SH-SY5Y (cell line): ENCODE results near the gene KIR2DL3.
"Not testable (repeated sequence)": the region's sequence is repeated elsewhere in the genome, so short reads cannot be mapped to it uniquely, and the experiment has no call there.

Source experiments
- GATA2 ChIP-seq: IDR thresholded peaks from 2 replicates; pipeline ENCODE4 v1.6.1; 2011; ENCODE audit warnings: mild to moderate bottlenecking, low read depth, low read length
- GATA3 ChIP-seq: IDR thresholded peaks from 2 replicates; pipeline ENCODE4 v1.6.1; 2011; ENCODE audit warnings: low read depth, mild to moderate bottlenecking, low read length, moderate library complexity

Gene KIR2DL3

DNA sequence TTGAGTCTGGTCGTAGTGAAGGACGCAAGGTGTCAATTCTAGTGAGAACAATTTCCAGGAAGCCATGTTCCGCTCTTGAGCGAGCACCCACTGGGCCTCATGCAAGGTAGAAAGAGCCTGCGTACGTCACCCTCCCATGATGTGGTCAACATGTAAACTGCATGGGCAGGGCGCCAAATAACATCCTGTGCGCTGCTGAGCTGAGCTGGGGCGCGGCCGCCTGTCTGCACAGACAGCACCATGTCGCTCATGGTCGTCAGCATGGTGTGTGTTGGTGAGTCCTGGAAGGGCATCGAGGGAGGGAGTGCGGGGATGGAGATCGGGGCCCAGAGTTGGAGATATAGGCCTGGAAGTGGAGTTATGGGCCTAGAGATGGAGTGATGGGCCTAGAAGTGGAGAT, at the start of gene KIR2DL3:
Gene KIR2DL3 (plus strand): TSS at position 208 of the 400 bp plus-strand sequence. CDS start 33 bp downstream, at position 241.
- TF ChIP-seq GATA2, GATA3: not testable (repeated sequence)

DNA sequence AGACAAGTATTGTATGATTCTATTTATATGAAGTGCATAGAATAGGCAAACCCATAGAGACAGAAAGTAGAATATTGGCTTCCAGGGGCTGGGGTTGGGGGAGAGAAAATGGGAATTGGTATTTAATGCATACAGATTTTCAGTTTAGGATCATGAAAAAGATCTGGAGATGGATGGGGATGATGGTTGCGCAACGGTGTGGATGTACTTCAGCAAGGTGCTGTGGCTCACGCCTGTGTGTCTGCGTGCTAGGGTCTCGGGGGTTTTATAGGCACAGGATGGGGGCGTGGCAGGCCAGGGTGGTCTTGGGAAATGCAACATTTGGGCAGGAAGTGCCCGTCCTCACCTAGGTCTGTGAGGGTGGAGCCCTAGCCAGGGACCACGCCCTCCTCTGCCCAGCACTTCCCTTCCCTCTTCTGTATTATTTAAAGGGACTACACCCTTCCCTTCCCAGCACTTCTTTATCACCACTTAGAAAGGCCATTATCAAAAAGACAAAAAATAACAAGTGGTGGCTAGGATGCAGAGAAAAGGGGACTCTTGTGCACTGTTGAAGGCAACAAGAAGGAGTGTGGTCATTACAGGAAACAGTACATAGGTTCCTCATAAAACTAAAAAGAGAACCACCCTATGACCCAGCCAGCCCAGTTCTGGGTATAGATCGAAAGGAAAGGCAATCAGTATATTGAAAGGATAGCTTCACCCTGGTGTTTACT, 46.6 kb upstream of the KIR2DL3 start:
- TF ChIP-seq GATA3 (no peak), GATA2 (no peak)

DNA sequence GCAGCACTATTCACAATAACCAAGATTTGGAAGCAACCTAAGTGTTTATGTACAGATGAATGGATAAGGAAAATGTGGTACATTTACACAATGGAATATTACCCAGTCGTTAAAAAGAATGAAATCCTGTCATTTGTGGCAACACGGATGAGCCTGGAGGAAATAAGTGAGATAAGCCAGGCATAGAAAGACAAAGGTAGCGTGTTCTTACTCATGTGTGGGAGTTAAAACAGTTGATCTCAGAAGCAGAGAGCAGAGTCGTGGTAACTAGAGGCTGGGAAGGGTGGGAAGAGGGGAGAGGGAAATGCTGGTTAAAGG, 46.1 kb upstream of the KIR2DL3 start:
- no peak for TF ChIP-seq GATA2
- no peak for TF ChIP-seq GATA3

DNA sequence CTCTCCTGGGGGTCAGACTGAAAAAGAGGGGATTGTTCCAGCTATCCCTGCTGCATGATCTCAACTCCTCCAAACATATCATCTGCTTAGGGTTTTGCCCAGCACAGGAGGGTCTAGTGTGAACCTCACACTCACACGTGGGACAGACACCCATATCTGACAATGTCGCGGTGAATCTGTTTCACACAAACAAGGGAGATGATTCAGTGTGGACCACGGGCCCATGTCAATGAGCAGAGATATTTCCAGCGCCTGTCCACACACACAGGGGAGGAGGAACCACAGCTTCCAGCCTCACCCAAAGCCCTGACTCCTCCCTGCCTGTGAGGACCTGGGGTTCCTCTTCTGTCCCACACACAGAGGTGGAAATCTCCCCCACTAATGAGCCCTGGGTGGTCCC, 43.7 kb upstream of the KIR2DL3 start:
- TF ChIP-seq GATA3 (no peak), GATA2 (no peak)

DNA sequence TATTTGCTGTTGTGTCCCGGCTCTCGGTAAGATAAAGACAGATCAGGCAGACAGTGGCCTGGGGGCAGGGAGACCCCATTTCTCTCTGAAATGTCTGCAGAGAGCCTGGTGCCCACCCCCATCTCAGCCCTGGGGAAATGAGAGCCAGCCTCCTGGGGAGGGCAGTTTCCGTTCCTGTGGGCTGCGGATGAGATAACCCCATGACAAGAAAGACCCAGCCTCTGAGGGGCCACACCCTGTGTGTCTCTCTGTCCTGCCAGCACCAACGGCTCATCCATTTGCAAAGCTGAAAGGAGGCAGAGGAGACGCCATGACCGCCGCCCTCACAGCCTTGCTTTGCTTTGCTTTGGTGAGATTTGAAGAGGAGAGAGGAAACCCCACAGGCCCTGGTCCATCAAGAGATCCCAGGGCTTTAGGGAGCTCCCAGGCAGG, 42.2 kb upstream of the KIR2DL3 start:
- TF ChIP-seq GATA2 (no peak), GATA3 (no peak)

DNA sequence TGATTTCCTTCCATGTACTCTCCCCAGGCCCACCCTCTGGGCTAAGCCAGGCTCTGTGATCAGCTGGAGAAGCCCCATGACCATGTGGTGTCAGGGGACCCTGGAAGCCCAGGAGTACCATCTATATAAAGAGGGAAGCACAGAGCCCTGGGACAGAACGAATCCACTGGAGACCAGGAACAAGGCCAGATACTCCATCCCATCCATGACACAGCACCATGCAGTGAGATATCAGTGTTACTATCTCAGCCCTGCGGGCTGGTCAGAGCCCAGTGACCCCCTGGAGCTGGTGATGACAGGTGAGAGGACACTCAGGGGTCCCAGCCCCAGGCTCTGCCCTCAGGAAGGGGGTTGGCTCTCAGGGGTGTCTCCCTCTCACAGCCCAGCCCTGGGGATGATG, 41.5 kb upstream of the KIR2DL3 start:
- TF ChIP-seq GATA3 (no peak), GATA2 (no peak)

DNA sequence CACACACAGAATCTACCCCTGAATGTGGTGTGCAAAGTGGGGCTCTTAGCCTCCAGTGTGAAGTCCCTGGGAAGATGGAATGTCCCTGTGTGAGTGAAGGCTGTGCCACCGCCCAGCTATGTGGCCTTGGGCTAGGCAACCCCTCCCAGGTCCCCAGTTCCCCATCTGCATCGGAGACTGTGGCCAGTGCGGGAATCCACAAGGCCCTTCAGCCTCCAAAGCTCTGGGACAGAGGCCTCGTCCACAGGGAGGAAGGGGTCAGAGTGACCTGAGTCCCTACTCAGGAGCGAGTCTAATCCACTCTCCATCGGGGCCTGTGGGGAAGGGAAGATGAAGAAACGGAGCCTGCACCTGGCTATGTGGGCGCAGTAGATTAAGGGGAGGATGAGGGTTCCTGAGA, 33.4 kb upstream of the KIR2DL3 start:
- TF ChIP-seq GATA3 (no peak), GATA2 (no peak)

DNA sequence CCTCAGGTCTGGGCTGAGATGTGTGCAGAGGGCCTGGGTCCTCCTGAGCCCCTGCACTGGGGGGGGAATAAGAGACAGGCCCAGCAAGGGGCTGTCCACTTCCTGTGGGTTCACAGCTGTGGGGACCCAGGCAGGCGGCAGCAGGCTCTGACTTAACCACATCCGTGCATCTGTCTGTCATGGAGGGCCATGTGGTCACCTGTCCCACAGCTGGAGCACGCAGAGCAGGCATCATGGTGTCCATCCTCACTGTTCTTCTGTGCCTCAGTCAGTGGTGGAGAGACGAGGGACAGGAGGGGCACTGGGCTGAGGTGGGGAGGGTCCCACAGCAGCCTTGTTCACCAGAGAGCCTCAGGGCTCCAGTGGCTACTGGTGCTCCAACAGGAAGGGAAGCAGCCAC, 30.4 kb upstream of the KIR2DL3 start:
- TF ChIP-seq GATA2 (no peak), GATA3 (no peak)

DNA sequence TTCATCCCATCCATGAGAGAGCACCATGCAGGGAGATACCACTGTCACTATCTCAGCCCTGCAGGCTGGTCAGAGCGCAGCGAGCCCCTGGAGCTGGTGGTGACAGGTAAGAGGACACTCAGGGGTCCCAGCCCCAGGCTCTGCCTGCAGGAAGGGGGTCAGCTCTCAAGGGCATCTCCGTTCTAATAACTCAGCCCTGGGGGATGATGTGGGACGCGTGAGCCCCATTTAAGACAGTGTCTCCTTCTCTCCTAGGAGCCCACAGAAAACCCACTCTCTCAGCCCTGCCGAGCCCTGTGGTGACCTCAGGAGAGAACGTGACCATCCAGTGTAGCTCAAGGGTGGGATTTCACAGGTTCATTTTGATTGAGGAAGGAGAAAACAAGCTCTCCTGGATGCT, 29.5 kb upstream of the KIR2DL3 start:
- no peak for TF ChIP-seq GATA3
- TF ChIP-seq GATA2 = no peak

DNA sequence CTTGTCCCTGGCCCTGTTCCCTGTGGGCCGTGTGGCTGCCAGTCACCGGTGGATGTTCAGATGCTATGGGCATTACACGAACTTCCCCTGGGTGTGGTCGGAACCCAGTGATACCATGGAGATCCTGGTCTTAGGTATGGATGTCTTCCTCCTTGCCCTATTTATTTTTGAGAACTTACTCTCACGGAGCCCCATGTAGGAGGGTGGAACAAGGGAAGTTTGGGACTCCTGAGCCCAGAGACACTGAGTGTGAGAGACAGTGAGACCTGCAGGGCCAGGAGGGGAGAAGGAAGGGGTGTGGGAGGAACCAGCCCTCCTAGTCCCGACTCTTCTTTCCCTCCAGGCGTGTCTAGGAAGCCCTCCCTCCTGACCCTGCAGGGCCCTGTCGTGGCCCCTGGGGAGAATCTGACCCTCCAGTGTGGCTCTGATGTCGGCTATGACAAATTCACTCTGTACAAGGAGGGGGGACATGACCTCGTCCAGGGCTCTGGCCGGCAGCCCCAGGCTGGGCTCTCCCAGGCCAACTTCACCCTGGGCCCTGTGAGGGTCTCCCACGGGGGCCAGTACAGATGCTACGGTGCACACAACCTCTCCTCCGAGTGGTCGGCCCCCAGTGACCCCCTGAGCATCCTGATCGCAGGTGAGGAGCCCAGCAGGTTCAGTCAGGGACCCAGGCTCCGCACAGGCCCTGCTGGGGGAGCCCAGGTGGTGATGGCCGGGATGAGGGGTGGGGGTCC, 28.9 kb upstream of the KIR2DL3 start:
- no peak for TF ChIP-seq GATA3
- TF ChIP-seq GATA2 = no peak

DNA sequence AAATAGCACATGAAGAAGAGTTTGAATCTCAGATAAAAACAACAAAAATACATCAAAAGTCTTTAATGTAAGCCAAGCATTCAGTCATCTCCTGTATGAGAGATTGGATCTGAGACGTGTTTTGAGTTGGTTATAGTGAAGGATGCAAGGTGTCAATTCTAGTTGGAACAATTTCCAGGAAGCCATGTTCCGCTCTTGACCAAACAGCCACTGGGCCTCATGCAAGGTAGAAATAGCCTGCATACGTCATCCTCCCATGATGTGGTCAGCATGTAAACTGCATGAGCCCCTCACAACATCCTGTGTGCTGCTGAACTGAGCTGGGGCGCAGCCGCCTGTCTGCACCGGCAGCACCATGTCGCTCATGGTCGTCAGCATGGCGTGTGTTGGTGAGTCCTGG, 14.2 kb upstream of the KIR2DL3 start, which contains the start of gene KIR3DL3:
Gene KIR3DL3 (plus strand): TSS at position 301 of the 400 bp plus-strand sequence. CDS start 55 bp downstream, at position 356.
- TF ChIP-seq GATA3 = no peak
- no peak for TF ChIP-seq GATA2

DNA sequence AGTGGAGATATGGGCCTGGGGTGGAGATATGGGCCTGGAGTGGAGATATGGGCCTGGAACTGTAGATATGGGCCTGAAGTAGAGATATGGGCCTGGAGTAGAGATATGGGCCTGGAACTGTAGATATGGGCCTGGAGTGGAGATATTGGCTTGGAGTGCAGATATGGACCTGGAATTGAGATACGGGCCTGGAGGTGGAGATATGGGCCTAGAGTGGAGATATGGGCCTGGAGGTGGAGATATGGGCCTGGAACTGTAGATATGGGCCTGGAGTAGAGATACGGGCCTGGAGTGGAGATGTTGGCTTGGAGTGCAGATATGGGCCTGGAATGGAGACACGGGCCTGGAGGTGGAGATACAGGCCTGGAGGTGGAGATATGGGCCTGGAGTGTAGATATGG, 13.7 kb upstream of the KIR2DL3 start:
- TF ChIP-seq GATA3 (no peak), GATA2 (no peak)

DNA sequence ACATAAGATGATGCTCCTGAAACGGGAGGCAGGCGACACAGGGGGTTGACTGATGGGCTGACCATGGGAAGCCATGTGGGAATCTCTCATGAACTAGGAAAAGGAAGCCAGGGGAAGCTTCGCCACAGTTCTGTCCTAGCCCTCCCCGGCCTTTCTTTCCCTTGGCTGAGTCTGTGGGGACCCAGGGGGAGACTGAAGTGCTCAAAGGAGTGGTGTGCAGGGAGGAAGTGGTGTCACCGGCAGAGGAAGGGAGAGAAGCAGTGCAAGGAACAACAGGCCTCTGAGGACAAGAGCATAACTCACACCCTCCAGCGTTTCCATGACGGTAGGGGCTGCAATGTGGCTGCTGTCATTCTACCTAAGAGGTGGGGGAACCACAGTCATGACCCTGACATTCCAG, 13.0 kb upstream of the KIR2DL3 start:
- TF ChIP-seq GATA2 (no peak), GATA3 (no peak)

DNA sequence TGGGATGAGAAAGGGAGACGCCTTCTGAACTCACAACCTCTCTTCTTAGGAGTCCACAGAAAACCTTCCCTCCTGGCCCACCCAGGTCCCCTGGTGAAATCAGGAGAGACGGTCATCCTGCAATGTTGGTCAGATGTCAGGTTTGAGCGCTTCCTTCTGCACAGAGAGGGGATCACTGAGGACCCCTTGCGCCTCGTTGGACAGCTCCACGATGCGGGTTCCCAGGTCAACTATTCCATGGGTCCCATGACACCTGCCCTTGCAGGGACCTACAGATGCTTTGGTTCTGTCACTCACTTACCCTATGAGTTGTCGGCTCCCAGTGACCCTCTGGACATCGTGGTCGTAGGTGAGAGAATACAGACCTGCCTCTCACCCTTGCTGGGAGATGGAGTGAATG, 10.8 kb upstream of the KIR2DL3 start:
- TF ChIP-seq GATA2 = no peak
- no peak for TF ChIP-seq GATA3

DNA sequence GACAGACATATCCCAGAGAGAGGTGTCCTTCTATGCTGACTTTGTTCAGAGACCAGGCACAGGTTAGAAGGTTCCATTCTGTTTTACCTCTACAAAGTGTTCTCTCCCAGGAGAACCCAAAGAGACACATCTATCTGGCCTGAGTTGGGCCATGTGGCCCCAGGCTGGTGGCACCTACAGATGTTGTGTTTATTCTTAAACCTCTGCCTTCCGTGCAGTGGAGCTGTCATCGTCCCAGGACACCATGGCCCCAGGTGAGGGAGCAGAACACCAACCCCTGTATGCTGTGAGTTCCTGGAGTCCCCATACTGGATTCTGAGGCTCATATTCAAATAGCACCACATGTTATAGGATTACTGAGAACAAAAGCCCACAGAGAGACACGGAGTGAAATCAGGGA, 10.1 kb upstream of the KIR2DL3 start:
- TF ChIP-seq GATA3 = no peak
- TF ChIP-seq GATA2 = no peak
